SH-SY5Y (cell line): ENCODE data around the gene STXBP3.

Experiments used
- GATA2 ChIP-seq: IDR thresholded peaks from 2 replicates; pipeline ENCODE4 v1.6.1; 2011; ENCODE audit warnings: mild to moderate bottlenecking, low read depth, low read length
- GATA3 ChIP-seq: IDR thresholded peaks from 2 replicates; pipeline ENCODE4 v1.6.1; 2011; ENCODE audit warnings: low read depth, mild to moderate bottlenecking, low read length, moderate library complexity

The STXBP3 gene

DNA sequence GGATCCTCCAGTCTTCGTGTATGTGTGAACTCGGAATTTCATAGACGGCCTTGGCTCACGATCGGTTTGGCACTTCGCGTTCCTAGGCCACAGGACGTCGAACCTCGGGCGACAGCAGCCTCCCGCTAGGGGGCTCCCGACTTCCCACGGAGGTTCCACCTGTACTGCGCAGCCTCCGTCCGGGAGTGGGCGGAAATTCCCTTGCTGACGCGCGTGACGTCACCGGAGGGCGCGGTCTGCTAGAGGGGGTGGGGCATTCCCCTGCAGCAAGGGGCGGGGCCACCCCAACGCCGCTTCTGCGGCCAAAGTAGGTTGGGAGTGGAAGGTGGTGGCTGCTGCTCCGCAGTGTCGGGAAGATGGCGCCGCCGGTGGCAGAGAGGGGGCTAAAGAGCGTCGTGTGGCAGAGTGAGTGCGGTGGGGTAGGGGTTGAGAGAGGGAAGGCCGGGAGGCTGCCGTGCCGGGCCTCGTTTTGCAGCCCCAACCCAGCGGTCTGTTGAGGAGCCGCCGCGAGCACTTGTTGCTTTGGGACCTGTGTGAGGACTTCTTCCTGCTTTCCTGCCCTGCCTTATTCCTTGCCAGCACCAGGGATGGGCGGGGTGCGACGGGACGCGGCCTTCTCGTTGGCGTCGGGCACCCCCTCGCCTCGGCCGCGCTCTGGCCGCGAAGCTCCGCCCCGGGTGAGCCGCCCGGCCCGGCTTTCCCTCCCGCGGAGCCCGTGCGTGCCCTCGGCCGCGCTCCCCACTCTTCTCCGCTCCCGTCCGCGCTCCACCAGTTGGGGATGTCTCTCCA, at the start of gene STXBP3:
STXBP3 (plus strand) TSS at position 293 of the 789 bp plus-strand sequence; CDS start at position 357, 64 bp downstream.
- TF ChIP-seq GATA3 (no peak), GATA2 (no peak)

DNA sequence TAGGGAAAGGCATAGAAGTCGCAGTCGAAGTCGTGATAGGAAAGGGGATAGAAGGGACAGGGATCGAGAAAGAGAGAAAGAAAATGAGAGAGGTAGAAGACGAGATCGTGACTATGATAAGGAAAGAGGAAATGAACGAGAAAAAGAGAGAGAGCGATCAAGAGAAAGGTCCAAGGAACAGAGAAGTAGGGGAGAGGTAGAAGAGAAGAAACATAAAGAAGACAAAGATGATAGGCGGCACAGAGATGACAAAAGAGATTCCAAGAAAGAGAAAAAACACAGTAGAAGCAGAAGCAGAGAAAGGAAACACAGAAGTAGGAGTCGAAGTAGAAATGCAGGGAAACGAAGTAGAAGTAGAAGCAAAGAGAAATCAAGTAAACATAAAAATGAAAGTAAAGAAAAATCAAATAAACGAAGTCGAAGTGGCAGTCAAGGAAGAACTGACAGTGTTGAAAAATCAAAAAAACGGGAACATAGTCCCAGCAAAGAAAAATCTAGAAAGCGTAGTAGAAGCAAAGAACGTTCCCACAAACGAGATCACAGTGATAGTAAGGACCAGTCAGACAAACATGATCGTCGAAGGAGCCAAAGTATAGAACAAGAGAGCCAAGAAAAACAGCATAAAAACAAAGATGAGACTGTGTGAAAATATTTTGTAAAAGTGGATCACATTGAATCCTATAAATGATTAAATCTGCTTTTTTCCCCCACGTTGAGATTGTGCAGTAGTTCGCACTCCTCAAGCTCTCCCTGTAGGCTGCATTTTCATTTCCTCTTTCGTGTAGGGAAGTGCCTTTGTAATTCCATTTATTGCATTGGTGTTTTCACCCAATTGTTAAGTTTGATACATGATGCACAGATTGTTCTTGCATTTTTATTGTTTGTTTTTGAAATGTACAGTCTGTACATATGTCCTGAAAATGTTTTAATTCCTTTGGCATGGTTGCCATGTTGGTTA, 46.8 kb upstream of the STXBP3 start:
- TF ChIP-seq GATA2 (no peak; the same call in 1 of the 2 replicates), GATA3 (no peak)

DNA sequence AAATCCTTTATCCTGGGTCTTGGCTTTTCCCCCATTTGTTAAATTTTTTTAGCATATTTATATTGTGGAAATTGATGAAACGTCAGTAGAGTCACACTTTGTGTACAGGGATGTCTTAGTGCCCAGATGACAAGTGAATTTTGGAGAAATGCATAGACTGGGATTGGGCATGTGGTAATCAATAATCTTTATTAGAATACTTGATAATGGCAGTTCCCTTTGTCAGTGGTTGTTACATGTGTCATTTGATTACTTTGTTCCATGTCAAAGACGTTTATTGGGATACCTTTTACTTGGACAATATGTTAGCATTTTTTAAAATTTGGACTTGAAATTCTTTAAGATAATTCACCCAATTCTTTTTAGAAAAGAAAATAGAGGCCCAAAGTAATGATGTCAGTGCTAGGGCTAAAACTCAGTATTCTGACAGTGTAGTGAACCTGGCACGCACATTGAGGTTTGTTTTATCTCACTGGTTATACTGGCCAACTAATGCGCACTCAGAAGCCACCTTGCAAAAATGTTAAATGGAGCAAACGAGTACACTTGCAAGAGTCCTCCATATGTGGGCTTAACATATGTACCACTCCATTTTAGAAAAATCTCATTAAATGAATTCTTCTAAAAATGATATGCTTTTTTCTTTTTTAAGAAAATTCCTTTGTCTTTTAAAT, 45.2 kb upstream of the STXBP3 start:
- TF ChIP-seq GATA2 (no peak), GATA3 (no peak)

DNA sequence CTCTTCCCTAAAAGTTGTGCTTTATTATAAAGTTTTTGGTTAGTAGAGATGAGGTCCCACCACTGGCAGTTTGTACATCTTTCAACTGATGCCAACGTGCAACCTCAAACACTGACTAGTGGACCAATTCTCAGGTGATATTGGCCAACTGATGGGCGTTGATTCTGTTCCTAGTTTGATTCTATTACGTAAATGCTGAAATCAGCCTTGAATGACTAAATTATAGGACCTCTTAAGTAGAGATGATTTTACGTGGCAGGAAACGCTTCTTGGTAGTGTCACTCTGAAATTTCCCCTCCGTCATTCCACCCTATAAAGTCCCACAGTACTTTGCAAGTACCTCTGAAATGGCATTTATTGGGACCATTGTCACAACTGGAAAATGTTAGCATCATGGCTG, 42.5 kb upstream of the STXBP3 start:
- TF ChIP-seq GATA2 (no peak), GATA3 (no peak)

- TF ChIP-seq GATA3 (no peak), GATA2 (no peak)
Measured at GRCh38 chr1:108704496-108704895, 42.0 kb upstream of the STXBP3 start.

- TF ChIP-seq GATA3 (no peak), GATA2 (no peak)
Measured at GRCh38 chr1:108706643-108707042, 39.8 kb upstream of the STXBP3 start.

DNA sequence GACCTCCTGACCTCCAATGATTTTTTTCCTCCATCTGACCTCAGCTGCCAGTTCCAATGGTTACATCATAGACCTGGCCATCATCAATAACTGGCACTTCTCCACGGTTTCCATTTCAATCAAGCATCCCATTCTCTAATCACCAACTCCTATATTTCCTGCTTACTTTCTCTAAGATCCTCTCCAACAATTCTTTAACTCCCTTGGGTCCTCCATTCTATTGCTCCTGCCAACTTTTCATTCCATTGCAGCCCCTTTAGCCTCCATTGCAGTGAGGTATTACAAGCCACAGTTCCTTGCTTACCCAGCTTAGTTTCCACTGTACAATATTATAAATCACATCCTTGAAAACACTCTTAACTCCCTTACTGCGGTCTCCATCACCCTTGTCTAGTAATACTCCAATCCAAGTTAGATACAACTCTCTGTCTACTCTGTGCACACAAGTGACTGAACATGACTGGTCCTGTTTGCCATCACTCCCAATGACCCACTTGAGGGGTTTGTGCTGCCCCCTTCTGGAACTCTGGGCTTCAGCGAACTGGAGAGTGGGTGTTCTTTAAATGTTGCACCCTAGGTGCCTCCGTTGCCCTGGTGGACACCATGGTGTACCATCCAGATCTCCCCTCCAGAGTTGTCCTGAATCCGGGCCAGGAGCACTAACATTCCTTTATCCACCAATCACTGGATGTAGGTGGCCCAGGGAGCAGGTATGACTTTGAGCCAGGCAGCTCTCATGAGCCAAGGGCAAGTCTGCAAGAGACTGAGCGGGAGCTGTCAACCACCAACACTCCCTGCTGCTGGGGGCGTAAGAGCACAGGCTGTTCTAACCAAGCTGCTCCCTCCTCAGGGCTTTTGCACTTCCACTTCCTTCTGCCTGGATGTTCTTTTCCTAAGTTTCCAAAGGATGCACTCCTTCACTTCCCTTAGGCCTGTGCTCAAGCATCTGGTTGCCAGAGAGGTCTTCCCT, 37.5 kb upstream of the STXBP3 start:
- TF ChIP-seq GATA2 (no peak), GATA3 (no peak)

GRCh38 chr1:108712606-108713150, 33.8 kb upstream of the STXBP3 start, which contains the start of gene FNDC7:
FNDC7 (plus strand) TSS chr1:108712908; CDS start chr1:108712934, 26 bp downstream.
- TF ChIP-seq GATA2 (no peak), GATA3 (no peak)

DNA sequence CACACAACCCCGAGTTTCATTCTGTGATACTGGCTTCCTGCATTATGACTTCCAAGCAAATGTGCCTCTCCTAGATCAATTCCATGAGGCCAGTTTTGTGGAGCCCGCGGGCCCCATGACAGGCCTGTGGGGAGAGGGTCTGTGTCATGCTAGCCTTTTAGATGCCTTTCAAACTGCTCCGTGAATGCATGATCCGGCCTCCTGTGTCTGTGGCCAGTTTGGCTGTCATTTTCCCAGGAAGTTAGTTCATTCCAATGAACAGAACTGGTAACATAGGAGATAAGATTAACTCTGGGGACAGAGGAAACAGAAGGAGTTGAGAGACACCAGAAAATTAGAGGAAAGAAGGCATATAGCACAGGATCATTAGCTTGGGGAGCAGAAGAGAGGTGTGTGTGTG, 30.5 kb upstream of the STXBP3 start:
- TF ChIP-seq GATA3 (no peak), GATA2 (no peak)

GRCh38 chr1:108716437-108717230, 29.8 kb upstream of the STXBP3 start:
- no peak for TF ChIP-seq GATA2
- TF ChIP-seq GATA3, result no peak

- TF ChIP-seq GATA2 (no peak), GATA3 (no peak)
Measured at GRCh38 chr1:108717774-108718316, 28.6 kb upstream of the STXBP3 start.

DNA sequence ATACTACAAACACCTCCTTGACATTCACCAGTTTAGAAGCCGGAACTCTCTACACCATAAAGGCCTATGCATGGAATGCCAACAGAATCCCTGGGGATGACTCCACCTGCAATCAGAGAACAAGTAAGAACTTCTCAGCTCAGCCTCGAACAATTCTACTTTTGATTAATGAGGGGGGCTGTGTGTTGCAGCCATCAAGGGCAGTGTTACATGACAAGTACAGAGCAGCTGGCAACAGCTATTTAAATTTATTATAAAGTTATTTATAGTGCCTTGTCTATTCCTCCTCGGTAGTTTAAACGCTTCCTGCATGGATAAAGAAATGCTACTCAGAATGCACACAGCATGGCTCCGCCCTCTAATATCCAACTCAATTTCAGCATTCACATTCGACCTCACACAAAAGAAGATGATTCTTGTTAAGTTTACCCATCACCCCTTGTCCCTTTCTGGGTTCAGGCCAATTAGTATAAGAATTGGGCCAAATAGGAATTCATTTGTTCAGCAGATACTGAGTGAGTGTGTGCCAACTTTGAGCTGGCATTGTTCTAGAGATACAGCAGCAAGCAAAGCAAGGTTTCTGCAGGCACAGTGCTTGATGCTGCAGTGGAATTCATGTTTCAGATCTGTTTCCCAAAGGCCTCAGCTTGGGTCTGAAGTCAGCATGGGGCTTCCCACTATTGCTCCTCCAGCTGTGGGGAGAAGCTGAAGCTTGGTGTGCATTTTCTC, 27.4 kb upstream of the STXBP3 start:
- TF ChIP-seq GATA3, result no peak
- no peak for TF ChIP-seq GATA2
